ENCODE data around the gene ERCC6.

DNA sequence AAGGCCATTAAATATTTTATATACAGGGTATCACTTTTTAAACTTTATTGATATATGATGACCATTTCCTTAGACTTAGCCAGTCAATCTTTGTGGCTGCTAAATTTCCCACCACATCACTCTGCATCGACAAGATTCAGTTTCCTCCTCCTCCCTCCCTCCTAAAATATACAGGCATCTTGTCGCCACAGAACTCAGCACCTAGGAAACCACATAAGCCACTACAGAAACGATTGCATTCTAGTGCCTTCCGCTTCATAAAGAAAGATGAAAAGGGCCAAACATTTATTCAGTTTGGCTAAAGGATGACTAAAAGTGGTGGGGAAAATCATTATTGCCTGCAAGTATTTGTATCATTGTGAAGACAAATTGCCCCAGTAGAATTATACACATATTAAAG, 30.7 kb downstream of the ERCC6 start:
- TF ChIP-seq, protein P1, sequence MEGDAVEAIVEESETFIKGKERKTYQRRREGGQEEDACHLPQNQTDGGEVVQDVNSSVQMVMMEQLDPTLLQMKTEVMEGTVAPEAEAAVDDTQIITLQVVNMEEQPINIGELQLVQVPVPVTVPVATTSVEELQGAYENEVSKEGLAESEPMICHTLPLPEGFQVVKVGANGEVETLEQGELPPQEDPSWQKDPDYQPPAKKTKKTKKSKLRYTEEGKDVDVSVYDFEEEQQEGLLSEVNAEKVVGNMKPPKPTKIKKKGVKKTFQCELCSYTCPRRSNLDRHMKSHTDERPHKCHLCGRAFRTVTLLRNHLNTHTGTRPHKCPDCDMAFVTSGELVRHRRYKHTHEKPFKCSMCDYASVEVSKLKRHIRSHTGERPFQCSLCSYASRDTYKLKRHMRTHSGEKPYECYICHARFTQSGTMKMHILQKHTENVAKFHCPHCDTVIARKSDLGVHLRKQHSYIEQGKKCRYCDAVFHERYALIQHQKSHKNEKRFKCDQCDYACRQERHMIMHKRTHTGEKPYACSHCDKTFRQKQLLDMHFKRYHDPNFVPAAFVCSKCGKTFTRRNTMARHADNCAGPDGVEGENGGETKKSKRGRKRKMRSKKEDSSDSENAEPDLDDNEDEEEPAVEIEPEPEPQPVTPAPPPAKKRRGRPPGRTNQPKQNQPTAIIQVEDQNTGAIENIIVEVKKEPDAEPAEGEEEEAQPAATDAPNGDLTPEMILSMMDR (IDR thresholded peaks at IDR 0.05), result no peak
- no peak for TF ChIP-seq POLR2A (IDR thresholded peaks at IDR 0.05)
